Loucy (cell line): ENCODE results near the gene FRAS1.

Experiments used
- EZH2phosphoT487 ChIP-seq: fragments of 200-600 bp; IDR thresholded peaks from 2 replicates; pipeline ENCODE4 v1.6.1; 2018; ENCODE audit warnings: antibody characterized with exemption, mild to moderate bottlenecking, moderate library complexity, borderline replicate concordance
- TF ChIP-seq, protein P1 (sequence below): fragments of 200-600 bp; sonication (generic); conservative IDR thresholded peaks from 2 replicates; pipeline ENCODE4 v1.5.1; 2014; ENCODE audit warnings: mild to moderate bottlenecking, antibody characterized with exemption, low read length

DNA sequence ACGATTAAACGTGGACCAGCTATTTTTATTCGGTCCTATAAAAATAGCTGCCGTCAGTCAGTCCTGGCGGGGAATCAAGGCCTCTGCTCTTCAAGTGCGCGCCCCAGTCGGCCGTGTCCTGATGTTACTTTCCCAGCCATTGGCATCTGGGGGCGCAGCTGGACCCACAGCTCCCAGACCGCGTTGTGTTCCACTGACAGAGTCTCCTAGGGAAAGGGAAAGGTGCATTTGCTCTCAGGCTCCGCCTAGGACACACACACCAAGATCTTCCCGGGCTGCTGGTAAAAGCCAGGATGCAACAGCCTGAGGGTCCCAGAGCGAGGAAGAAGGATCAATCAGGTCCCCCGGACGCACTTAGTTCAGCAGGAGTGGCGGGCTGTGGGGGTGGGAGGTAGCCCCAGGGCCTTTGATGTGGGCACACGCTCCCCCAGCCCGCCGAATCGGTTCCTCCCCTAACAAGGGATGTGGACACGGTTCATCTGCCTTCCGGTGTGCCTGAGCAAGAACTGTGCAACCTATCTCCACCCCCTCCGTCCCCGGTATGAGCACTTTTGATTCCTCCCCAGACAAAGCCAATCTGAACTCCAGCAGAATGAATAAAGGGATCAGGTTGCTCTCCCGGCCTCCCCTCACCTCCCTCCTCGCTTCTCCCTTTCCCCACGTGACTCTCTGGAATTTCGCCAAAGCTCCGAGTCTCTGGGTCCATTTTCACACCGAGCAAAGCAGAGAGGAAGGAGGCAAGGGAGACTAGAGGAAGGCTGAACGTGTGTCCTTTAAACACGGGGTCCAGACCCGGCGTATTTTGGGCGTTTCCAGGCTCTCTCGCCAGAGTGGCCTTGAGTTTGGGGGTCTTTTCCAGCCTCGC lies 626 bp upstream of the FRAS1 start:
- TF ChIP-seq, protein P1, sequence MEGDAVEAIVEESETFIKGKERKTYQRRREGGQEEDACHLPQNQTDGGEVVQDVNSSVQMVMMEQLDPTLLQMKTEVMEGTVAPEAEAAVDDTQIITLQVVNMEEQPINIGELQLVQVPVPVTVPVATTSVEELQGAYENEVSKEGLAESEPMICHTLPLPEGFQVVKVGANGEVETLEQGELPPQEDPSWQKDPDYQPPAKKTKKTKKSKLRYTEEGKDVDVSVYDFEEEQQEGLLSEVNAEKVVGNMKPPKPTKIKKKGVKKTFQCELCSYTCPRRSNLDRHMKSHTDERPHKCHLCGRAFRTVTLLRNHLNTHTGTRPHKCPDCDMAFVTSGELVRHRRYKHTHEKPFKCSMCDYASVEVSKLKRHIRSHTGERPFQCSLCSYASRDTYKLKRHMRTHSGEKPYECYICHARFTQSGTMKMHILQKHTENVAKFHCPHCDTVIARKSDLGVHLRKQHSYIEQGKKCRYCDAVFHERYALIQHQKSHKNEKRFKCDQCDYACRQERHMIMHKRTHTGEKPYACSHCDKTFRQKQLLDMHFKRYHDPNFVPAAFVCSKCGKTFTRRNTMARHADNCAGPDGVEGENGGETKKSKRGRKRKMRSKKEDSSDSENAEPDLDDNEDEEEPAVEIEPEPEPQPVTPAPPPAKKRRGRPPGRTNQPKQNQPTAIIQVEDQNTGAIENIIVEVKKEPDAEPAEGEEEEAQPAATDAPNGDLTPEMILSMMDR: no peak
- TF ChIP-seq EZH2phosphoT487: no peak
